GM18505 (cell line): ENCODE measurements around the gene OVCA2.
A peak's percentile ranks its signal among the peaks of the same experiment; 100 is the strongest.

Experiments used
- ATAC-seq: cut with Tn5 transposase; IDR thresholded peaks from one replicate; pipeline ENCODE4 v1.9.1; 2021; ENCODE audit not compliant: unreplicated experiment
- POLR2A ChIP-seq: IDR thresholded peaks from 4 replicates; pipeline ENCODE4 v1.6.1; 2011; ENCODE audit warnings: borderline replicate concordance; ENCODE audit not compliant: insufficient read depth, insufficient read length; ENCODE audit errors: extremely low read depth

The OVCA2 gene

DNA sequence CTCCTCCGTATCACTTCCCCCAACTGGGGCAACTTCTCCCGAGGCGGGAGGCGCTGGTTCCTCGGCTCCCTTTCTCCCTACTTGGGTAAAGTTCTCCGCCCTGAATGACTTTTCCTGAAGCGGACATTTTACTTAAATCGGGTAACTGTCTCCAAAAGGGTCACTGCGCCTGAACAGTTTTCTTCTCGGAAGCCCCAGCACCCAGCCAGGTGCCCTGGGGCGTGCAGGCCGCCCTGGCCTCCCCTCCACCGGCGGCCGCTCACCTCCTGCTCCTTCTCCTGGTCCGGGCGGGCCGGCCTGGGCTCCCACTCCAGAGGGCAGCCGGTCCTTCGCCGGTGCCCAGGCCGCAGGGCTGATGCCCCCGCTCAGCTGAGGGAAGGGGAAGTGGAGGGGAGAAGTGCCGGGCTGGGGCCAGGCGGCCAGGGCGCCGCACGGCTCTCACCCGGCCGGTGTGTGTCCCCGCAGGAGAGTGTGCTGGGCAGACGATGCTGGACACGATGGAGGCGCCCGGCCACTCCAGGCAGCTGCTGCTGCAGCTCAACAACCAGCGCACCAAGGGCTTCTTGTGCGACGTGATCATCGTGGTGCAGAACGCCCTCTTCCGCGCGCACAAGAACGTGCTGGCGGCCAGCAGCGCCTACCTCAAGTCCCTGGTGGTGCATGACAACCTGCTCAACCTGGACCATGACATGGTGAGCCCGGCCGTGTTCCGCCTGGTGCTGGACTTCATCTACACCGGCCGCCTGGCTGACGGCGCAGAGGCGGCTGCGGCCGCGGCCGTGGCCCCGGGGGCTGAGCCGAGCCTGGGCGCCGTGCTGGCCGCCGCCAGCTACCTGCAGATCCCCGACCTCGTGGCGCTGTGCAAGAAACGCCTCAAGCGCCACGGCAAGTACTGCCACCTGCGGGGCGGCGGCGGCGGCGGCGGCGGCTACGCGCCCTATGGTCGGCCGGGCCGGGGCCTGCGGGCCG is 14.7 kb downstream of the OVCA2 start:
- TF ChIP-seq POLR2A = no peak
- ATAC-seq = no peak

DNA sequence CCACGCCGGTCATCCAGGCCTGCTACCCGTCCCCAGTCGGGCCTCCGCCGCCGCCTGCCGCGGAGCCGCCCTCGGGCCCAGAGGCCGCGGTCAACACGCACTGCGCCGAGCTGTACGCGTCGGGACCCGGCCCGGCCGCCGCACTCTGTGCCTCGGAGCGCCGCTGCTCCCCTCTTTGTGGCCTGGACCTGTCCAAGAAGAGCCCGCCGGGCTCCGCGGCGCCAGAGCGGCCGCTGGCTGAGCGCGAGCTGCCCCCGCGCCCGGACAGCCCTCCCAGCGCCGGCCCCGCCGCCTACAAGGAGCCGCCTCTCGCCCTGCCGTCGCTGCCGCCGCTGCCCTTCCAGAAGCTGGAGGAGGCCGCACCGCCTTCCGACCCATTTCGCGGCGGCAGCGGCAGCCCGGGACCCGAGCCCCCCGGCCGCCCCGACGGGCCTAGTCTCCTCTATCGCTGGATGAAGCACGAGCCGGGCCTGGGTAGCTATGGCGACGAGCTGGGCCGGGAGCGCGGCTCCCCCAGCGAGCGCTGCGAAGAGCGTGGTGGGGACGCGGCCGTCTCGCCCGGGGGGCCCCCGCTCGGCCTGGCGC is 15.4 kb downstream of the OVCA2 start:
- no peak for TF ChIP-seq POLR2A
- no peak for ATAC-seq

DNA sequence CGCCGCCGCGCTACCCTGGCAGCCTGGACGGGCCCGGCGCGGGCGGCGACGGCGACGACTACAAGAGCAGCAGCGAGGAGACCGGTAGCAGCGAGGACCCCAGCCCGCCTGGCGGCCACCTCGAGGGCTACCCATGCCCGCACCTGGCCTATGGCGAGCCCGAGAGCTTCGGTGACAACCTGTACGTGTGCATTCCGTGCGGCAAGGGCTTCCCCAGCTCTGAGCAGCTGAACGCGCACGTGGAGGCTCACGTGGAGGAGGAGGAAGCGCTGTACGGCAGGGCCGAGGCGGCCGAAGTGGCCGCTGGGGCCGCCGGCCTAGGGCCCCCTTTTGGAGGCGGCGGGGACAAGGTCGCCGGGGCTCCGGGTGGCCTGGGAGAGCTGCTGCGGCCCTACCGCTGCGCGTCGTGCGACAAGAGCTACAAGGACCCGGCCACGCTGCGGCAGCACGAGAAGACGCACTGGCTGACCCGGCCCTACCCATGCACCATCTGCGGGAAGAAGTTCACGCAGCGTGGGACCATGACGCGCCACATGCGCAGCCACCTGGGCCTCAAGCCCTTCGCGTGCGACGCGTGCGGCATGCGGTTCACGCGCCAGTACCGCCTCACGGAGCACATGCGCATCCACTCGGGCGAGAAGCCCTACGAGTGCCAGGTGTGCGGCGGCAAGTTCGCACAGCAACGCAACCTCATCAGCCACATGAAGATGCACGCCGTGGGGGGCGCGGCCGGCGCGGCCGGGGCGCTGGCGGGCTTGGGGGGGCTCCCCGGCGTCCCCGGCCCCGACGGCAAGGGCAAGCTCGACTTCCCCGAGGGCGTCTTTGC is 16.2 kb downstream of the OVCA2 start:
- TF ChIP-seq POLR2A = peak; percentile 22
- no peak for ATAC-seq

- peak; percentile 26 for TF ChIP-seq POLR2A
- no peak for ATAC-seq
Measured at GRCh38 chr17:2058586-2059546, 17.0 kb downstream of the OVCA2 start.

DNA sequence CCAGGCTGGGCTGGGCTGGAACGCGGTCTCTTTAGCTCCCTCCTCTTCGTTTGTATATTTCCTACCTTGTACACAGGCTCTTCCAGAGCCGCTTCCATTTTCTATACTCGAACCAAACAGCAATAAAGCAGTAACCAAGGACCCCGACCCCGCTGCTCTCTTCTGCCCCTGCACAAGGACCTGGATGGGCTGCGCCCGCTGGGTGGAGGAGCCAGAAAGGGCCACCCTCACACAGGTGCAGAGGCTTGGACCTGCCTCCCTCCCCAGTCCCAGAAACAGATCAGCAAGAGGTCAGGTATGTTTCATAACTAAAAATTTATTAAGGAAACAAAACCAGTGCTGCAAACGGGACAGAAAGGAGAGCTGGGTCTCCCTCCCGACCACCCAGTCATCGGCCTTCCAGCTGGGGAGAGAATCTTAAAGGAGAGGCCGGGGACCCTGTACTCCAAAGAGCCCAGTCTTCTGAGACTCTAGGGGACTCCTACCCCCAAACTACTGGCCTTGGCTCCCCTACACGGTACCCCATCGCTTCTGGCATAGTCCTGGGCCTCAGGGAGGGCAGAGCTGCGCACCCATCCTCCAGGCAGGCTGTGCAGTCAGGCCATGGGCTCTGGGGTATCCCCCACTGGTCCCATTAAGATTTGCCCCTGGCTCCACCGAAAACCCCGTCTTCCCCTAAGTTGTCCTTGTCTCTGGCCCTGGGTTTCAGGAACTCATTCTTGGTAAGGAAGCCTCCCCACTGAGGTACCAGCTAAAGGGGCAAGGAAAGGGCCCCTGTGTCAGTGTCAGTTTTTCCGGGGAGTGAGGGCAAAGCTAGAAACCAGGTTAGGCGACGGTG is 17.9 kb downstream of the OVCA2 start:
- no peak for TF ChIP-seq POLR2A
- no peak for ATAC-seq

GRCh38 chr17:2060385-2060658 is 18.5 kb downstream of the OVCA2 start:
- no peak for ATAC-seq
- no peak for TF ChIP-seq POLR2A

GRCh38 chr17:2060681-2061440 is 19.0 kb downstream of the OVCA2 start:
- TF ChIP-seq POLR2A = no peak
- ATAC-seq = no peak

GRCh38 chr17:2061441-2061958 is 19.7 kb downstream of the OVCA2 start:
- no peak for TF ChIP-seq POLR2A
- ATAC-seq = no peak

DNA sequence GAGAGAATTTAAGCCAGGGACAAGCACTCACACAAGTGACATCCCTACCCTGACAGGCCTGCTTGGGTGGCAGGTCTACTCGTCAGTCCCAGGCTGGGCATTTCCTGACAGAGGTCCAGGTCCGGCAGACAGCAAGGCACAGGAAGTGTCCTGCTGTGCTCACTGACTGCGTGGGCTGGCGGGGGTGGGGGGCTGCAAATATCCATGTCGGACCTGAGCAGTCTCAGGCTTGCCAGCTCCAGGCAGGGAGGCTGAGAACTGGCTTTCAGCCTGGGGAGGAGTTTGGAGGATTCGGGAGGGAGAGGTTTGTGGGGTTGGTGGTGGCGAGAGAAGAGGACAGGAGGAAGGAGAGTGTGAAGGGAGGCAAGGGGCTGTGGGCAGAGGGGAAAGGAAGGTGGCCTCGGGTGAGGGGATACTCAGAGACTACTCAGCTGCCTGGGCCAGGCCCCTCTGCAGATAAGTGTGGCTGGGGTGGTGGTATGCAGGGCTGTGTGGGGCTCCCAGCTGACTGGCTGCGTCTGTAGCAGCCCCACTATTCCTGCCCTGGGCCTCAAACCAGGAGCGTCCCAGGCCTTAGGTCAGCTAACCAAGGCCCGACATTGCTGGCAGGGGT is 20.9 kb downstream of the OVCA2 start:
- no peak for ATAC-seq
- no peak for TF ChIP-seq POLR2A

- no peak for ATAC-seq
- TF ChIP-seq POLR2A = no peak
Measured at GRCh38 chr17:2063261-2064146, 21.7 kb downstream of the OVCA2 start.

DNA sequence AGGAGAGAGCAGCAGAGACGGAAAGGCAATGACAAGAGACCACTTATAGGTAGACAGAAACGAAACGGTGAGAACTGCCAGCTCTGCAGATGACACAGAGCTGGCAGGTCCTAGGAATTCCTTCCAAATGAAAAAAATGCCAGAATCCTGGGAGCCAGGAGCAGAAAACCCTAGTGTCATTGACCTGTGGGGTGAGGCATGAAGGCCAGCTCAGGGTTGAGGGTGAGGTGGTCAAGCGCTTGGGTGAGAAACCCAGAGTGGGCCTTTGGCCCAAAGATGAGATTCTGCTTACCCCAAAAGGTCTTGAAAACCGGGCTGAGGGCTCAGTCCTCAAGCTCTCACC is 22.3 kb downstream of the OVCA2 start:
- TF ChIP-seq POLR2A = no peak
- no peak for ATAC-seq
